ENCODE data around the gene SH3YL1.

DNA sequence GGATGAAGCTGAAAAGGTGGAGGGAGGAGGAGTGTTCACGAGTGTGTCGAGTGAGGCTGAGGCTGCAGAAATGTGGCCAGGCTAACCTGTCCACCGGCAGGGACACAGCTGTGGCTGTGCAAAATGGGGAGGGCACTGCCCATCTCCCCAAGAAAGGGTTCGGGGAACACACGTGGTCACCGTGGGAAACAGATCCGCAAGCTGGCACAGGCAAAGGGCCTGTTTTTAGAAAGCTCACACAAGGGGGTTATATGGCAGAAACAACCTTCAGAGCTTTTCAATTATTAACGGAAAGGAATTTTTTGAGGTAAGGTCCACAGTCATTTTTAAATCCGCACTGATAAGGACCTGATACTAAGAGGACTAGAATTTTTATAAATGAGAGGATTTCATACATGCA is 35.7 kb downstream of the SH3YL1 start:
- TF ChIP-seq BHLHE40 (IDR thresholded peaks at IDR 0.05; ENCODE audit: borderline replicate concordance) (no peak), LEF1 (IDR thresholded peaks at IDR 0.05; ENCODE audit: borderline replicate concordance) (no peak), SUZ12 (IDR thresholded peaks at IDR 0.05) (no peak)
